Spleen (tissue), 11 donors: Measurements from ENCODE around the gene RBP7. TPM values are rescaled to one million over a fixed set of nuclear protein-coding genes. Genes with fewer than 3 reads are reported as not detected.

ENCODE experiments used
- microRNA-seq, 3 donors: library from miRNA; unstranded; fragments of <30 nt; microRNA quantifications; one replicate each; pipeline versions ENCODE4 to v1.1.0, GENCODE V29; 2019 to 2020
- polyA plus RNA-seq, 3 donors: library from polyadenylated mRNA; stranded (reverse); fragments of 200-250 nt; gene quantifications; one replicate each; pipeline ENCODE4 v1.2.1, GENCODE V29; 2013
- small RNA-seq, 4 donors: library from RNA; depleted of rRNA; stranded (forward); fragments of <200 nt; gene quantifications; one replicate each; pipeline ENCODE3, GENCODE V24; 2016
- total RNA-seq, 7 donors: library from RNA; depleted of rRNA in 3 of 7; stranded (reverse); fragments of >200 nt in 3 of 7; fragmentation: NEBNext Ultra II Directional in 4 of 7; extraction: Animal tissue kit (Norgen Biotek cat#: 25700) in 4 of 7; gene quantifications; one replicate each; pipeline versions ENCODE4 v1.1.0 to v1.2.1, GENCODE V29; 2016 to 2021
- donor health status: healthy with polysubstance abuse.
- donor health status: DM: no; HTN: no; CAD: no; lungs with moderate emphysema.
- donor health status: DM: no; HTN: no; CAD: no.
- donor health status: Bipolar disorder and iron deficiency.
- donor health status: healthy.
- donor health status: DM: no; HTN: no; CAD: no.
- donor health status: DM: yes; HTN: yes; CAD: no.

RBP7 gene
- total and polyA plus RNA-seq, 10 donors = 21.1 to 161 (median 65.5) TPM

Small RNAs within 50 kb of the gene (microRNA-seq; reads per million reads assigned to microRNA genes)
- gene MIR5697 = 1.4 to 1.8 (median 1.7) reads per million in 3 donors

Small RNAs within 50 kb of the gene (small RNA-seq; reads per million reads assigned to genes)
- 0 reads per million in 4 donors for gene MIR5697

Other genes with a start within 250 kb of the RBP7 start
- gene CLSTN1, start 173.3 kb upstream of the RBP7 start, total RNA-seq = 10 to 100 TPM; 55.9 to 70.7 (median 62.5) TPM
- gene CLSTN1, start 173.3 kb upstream of the RBP7 start, polyA plus RNA-seq = 10 to 100 TPM; 28.8 to 36.4 (median 30.3) TPM
- gene CTNNBIP1, start 87.0 kb upstream of the RBP7 start, total RNA-seq = 10 to 100 TPM in 6 of 7 donors, 1 to 10 TPM in 1; 9.2 to 17.5 (median 13.6) TPM
- gene CTNNBIP1, start 87.0 kb upstream of the RBP7 start, polyA plus RNA-seq = 1 to 10 TPM; 7.3 to 8.6 (median 7.8) TPM
- gene LZIC, start 53.8 kb upstream of the RBP7 start, total RNA-seq = 10 to 100 TPM; 16.4 to 24.3 (median 23.1) TPM
- 10 to 100 TPM in 2 of 3 donors, 1 to 10 TPM in 1; 9.9 to 15.9 (median 15.5) TPM for gene LZIC, start 53.8 kb upstream of the RBP7 start, polyA plus RNA-seq
- 10 to 100 TPM in 3 of 7 donors, 1 to 10 TPM in 4; 6.0 to 13.0 (median 8.8) TPM for gene NMNAT1, start 53.8 kb upstream of the RBP7 start, total RNA-seq
- 1 to 10 TPM; 2.8 to 6.3 (median 5.2) TPM for gene NMNAT1, start 53.8 kb upstream of the RBP7 start, polyA plus RNA-seq
- gene UBE4B, start 35.7 kb downstream of the RBP7 start, total RNA-seq = 10 to 100 TPM; 27.0 to 53.8 (median 40.8) TPM
- gene UBE4B, start 35.7 kb downstream of the RBP7 start, polyA plus RNA-seq = 10 to 100 TPM in 2 of 3 donors, 1 to 10 TPM in 1; 8.8 to 12.7 (median 11.7) TPM
- 10 to 100 TPM; 29.9 to 53.5 (median 37.4) TPM for gene KIF1B, start 213.3 kb downstream of the RBP7 start, total RNA-seq
- 1 to 10 TPM; 1.6 to 4.8 (median 2.4) TPM for gene KIF1B, start 213.3 kb downstream of the RBP7 start, polyA plus RNA-seq